Karpas-422 (cell line): ENCODE measurements around the gene ZNF787. TPM values are rescaled to one million over a fixed set of nuclear protein-coding genes. Genes with fewer than 3 reads are reported as not detected.

Experiments used
- DNase-seq: peaks from one replicate; pipeline ENCODE4 v3.0.0-alpha.2; 2015
- H2AFZ ChIP-seq: fragments of 200-600 bp; sonication (generic); 2 replicates; pipeline ENCODE4 v1.6.1; 2014; ENCODE audit warnings: antibody characterized with exemption, low read length, mixed read lengths
- H3K27ac ChIP-seq: fragments of 200-600 bp; sonication (generic); 2 replicates; pipeline ENCODE4 v1.5.1; 2014; ENCODE audit warnings: mild to moderate bottlenecking, low read length, moderate library complexity
- H3K27me3 ChIP-seq: fragments of 200-600 bp; sonication (generic); 2 replicates; pipeline ENCODE4 v1.6.1; 2014; ENCODE audit warnings: low read length, mixed read lengths
- H3K36me3 ChIP-seq: fragments of 200-600 bp; sonication (generic); 2 replicates; pipeline ENCODE4 v1.6.1; 2014; ENCODE audit warnings: low read length, mixed read lengths; ENCODE audit not compliant: insufficient read depth
- H3K4me1 ChIP-seq: fragments of 200-600 bp; sonication (generic); 2 replicates; pipeline ENCODE4 v1.6.1; 2014; ENCODE audit warnings: mild to moderate bottlenecking, low read length, mixed read lengths
- H3K4me2 ChIP-seq: fragments of 200-600 bp; sonication (generic); 2 replicates; pipeline ENCODE4 v1.6.1; 2014; ENCODE audit warnings: low read length, low read depth, mild to moderate bottlenecking; ENCODE audit not compliant: poor library complexity, severe bottlenecking
- H3K4me3 ChIP-seq: fragments of 200-600 bp; sonication (generic); 2 replicates; pipeline ENCODE4 v1.5.1; 2014; ENCODE audit warnings: mild to moderate bottlenecking, antibody characterized with exemption, low read length, mixed read lengths
- H3K79me2 ChIP-seq: fragments of 200-600 bp; sonication (generic); 2 replicates; pipeline ENCODE4 v1.6.1; 2014; ENCODE audit warnings: mild to moderate bottlenecking, low read length, mixed read lengths
- H3K9ac ChIP-seq: fragments of 200-600 bp; sonication (generic); 2 replicates; pipeline ENCODE4 v1.6.0; 2014; ENCODE audit warnings: low read length
- H3K9me2 ChIP-seq: fragments of 200-600 bp; sonication (generic), shearing (Covaris generic); replicated peaks from 2 replicates; pipeline ENCODE4 v1.6.0; 2014; ENCODE audit warnings: mild to moderate bottlenecking, low read length, moderate library complexity; ENCODE audit not compliant: insufficient read depth
- H3K9me3 ChIP-seq: fragments of 300-700, 200-600 bp; sonication (generic); 2 replicates; pipeline ENCODE4 v1.6.1; 2014; ENCODE audit warnings: low read length, mixed read lengths
- H4K20me1 ChIP-seq: fragments of 200-600 bp; sonication (generic); 2 replicates; pipeline ENCODE4 v1.6.1; 2014; ENCODE audit warnings: mild to moderate bottlenecking, antibody characterized with exemption, low read length, low read depth; ENCODE audit not compliant: insufficient read depth
- total RNA-seq: library from RNA; depleted of rRNA; stranded (reverse); fragments of >200 nt; shearing (Covaris generic); gene quantifications from 2 replicates; pipeline ENCODE4 v1.2.3, GENCODE V29; 2014; ENCODE audit warnings: low replicate concordance

Gene ZNF787
- total RNA-seq, 1 experiment from 2014 or later, result 26.2 TPM

- no peaks in the 10 kb centered on the region for H3K9me2 ChIP-seq
- H3K9ac ChIP-seq, result peak overlapping the region; percentile 77
- no peak overlapping the region for H3K27ac ChIP-seq
- H4K20me1 ChIP-seq, result no peaks in the 10 kb centered on the region; the same call in 1 of the 2 replicates
- peaks cover 24% of the 10 kb centered on the region for H3K4me1 ChIP-seq
- DNase-seq, result no peak
- H3K36me3 ChIP-seq, result no peaks in the 10 kb centered on the region
- peaks cover 47% of the 10 kb centered on the region for H3K79me2 ChIP-seq
- peak overlapping the region; percentile 84 for H3K4me2 ChIP-seq
- no peak overlapping the region for H2AFZ ChIP-seq
- no peaks in the 10 kb centered on the region for H3K27me3 ChIP-seq
- H3K9me3 ChIP-seq, result no peaks in the 10 kb centered on the region
- H3K4me3 ChIP-seq, result peak overlapping the region; percentile 84
Measured at GRCh38 chr19:56142087-56142787, 21.1 kb upstream of the ZNF787 start.

DNA sequence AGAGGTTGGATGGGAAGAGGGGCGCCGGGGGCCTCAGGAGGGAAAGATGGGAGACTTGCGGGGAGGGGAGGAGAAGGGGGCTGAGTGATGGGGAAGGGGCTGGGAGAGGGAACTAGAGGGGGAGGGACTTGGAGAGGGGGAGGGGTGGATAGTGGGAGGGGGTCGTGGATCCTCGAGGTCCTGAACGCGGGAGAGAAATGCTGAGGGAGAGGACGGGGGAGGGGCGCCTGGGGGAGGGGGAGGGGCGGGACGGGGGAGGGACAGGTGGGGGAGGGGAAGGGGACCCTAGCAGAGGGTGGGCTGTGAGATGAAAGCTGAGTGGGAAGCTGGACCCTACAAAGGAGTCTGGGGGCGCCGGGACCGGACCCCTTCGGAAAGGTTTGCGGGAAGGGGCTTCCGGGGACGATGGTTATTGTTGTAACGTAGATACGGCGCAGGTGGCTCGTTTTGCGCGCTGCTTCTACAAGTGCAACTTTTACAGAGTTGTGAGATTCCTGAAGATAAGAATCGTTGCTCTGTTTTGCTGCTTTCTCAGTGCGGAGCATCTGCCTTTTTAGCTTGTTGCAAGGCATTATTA is 20.4 kb upstream of the ZNF787 start:
- Histone ChIP-seq H3K79me2 (peaks cover 47% of the 10 kb centered on the region), H3K9me2 (no peaks in the 10 kb centered on the region), H2AFZ (no peak overlapping the region), H3K36me3 (no peaks in the 10 kb centered on the region), H4K20me1 (no peaks in the 10 kb centered on the region; the same call in 1 of the 2 replicates), H3K27ac (no peak overlapping the region), H3K9me3 (no peaks in the 10 kb centered on the region), H3K4me2 (peak overlapping the region; percentile 90), H3K4me3 (peak overlapping the region; percentile 84), H3K4me1 (peaks cover 24% of the 10 kb centered on the region), H3K9ac (peak overlapping the region; percentile 77), H3K27me3 (no peaks in the 10 kb centered on the region)
- DNase-seq, result peak; percentile 61

- Histone ChIP-seq H4K20me1 (no peaks in the 10 kb centered on the region; the same call in 1 of the 2 replicates), H3K9me3 (no peaks in the 10 kb centered on the region), H3K4me3 (peak within 1 kb of the TSS; percentile 84), H3K9ac (peak within 1 kb of the TSS; percentile 79), H3K36me3 (no peaks in the 10 kb centered on the region), H3K9me2 (no peaks in the 10 kb centered on the region), H2AFZ (peak within 1 kb of the TSS; percentile 89), H3K4me2 (peak within 1 kb of the TSS; percentile 90), H3K4me1 (peaks cover 24% of the 10 kb centered on the region), H3K27me3 (no peaks in the 10 kb centered on the region), H3K79me2 (peaks cover 43% of the 10 kb centered on the region), H3K27ac (peak within 1 kb of the TSS; percentile 15; the same call in 1 of the 2 replicates)
- peak; percentile 100 for DNase-seq
Measured at GRCh38 chr19:56140583-56141416, 19.7 kb upstream of the ZNF787 start, which contains the start of gene ZNF444. Gene ZNF444, plus strand, starts transcription at chr19:56141287. Its CDS starts 5,625 bp downstream, at chr19:56146912.

GRCh38 chr19:56139847-56140582 is 18.9 kb upstream of the ZNF787 start:
- H3K4me3 ChIP-seq, result peak overlapping the region; percentile 84
- peak overlapping the region; percentile 79 for H3K9ac ChIP-seq
- peak overlapping the region; percentile 90 for H3K4me2 ChIP-seq
- peak overlapping the region; percentile 89 for H2AFZ ChIP-seq
- H3K9me2 ChIP-seq, result no peaks in the 10 kb centered on the region
- no peaks in the 10 kb centered on the region for H3K9me3 ChIP-seq
- no peaks in the 10 kb centered on the region for H3K36me3 ChIP-seq
- H3K27me3 ChIP-seq, result no peaks in the 10 kb centered on the region
- H3K79me2 ChIP-seq, result peaks cover 35% of the 10 kb centered on the region
- peaks cover 24% of the 10 kb centered on the region for H3K4me1 ChIP-seq
- H3K27ac ChIP-seq, result peak overlapping the region; percentile 15; the same call in 1 of the 2 replicates
- DNase-seq, result no peak
- H4K20me1 ChIP-seq, result no peaks in the 10 kb centered on the region; the same call in 1 of the 2 replicates

GRCh38 chr19:56138069-56138468 is 17.0 kb upstream of the ZNF787 start:
- DNase-seq, result no peak
- Histone ChIP-seq H3K9me2 (no peaks in the 10 kb centered on the region), H3K4me1 (peaks cover 38% of the 10 kb centered on the region), H3K27ac (no peak overlapping the region), H2AFZ (no peak overlapping the region), H3K27me3 (no peaks in the 10 kb centered on the region), H3K79me2 (peaks cover 16% of the 10 kb centered on the region), H3K9ac (no peak overlapping the region), H3K36me3 (no peaks in the 10 kb centered on the region), H3K9me3 (no peaks in the 10 kb centered on the region), H3K4me2 (no peak overlapping the region), H4K20me1 (no peaks in the 10 kb centered on the region; the same call in 1 of the 2 replicates), H3K4me3 (no peak overlapping the region)

- H3K4me1 ChIP-seq, result peaks cover 31% of the 10 kb centered on the region
- H3K9me3 ChIP-seq, result no peaks in the 10 kb centered on the region
- no peaks in the 10 kb centered on the region for H3K27me3 ChIP-seq
- no peak overlapping the region for H3K4me3 ChIP-seq
- no peaks in the 10 kb centered on the region; the same call in 1 of the 2 replicates for H4K20me1 ChIP-seq
- no peaks in the 10 kb centered on the region for H3K9me2 ChIP-seq
- no peak overlapping the region for H3K27ac ChIP-seq
- no peak for DNase-seq
- no peak overlapping the region for H3K4me2 ChIP-seq
- peaks cover 9% of the 10 kb centered on the region for H3K79me2 ChIP-seq
- H2AFZ ChIP-seq, result no peak overlapping the region
- H3K36me3 ChIP-seq, result no peaks in the 10 kb centered on the region
- H3K9ac ChIP-seq, result no peak overlapping the region
Measured at GRCh38 chr19:56137405-56137804, 16.3 kb upstream of the ZNF787 start.

DNA sequence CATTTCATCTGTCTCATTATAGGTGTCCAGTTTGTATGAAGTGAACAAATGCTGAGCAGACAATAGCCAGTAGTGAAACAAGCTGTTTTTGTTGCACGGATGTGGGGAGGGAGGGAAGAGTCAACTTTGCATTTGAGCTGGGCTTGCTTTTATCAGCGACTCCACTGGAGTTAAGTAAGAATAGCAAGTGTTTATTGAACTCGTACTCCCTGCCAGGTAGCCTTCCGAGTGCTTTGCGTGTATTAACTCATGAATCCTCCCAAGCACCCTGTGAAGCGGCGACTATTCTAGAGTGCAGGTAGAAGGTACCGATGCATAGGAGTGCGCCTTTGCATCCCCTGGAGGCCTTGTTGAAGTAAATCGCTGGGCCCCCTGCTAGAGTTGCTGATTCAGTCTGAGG is 15.3 kb upstream of the ZNF787 start:
- Histone ChIP-seq H3K9me3 (no peaks in the 10 kb centered on the region), H3K9me2 (no peaks in the 10 kb centered on the region), H3K36me3 (no peaks in the 10 kb centered on the region), H3K27ac (no peak overlapping the region), H3K79me2 (no peaks in the 10 kb centered on the region), H2AFZ (no peak overlapping the region), H3K9ac (no peak overlapping the region), H3K4me1 (peaks cover 23% of the 10 kb centered on the region), H3K4me3 (no peak overlapping the region), H3K4me2 (no peak overlapping the region), H3K27me3 (no peaks in the 10 kb centered on the region), H4K20me1 (no peaks in the 10 kb centered on the region)
- DNase-seq, result no peak
